IMR-90 (cell line): ENCODE data around the gene GNAT1. TPM values are rescaled to one million over a fixed set of nuclear protein-coding genes. Genes with fewer than 3 reads are reported as not detected.

ENCODE experiments used
- ATAC-seq: fragments of 200-7000 bp; cut with Tn5 transposase; 2 replicates; pipeline ENCODE4 v1.9.1; 2020; ENCODE audit warnings: low read depth, mild to moderate bottlenecking, moderate library complexity
- BruUV-seq: library from RNA; stranded (reverse); fragments of 400-500 nt; replicated peaks from 2 replicates; lab custom pipeline; 2021; lab: Mats Ljungman, UMichigan
- CTCF ChIA-PET: fragments of 300-600 bp; formaldehyde crosslinking; extraction: SDS; loops from one replicate; lab custom pipeline; 2021; ENCODE audit warnings: antibody characterized with exemption; lab: Yijun Ruan, JAX
- POLR2A ChIA-PET: fragments of 300-600 bp; sonication (Branson Sonifier 250); formaldehyde crosslinking; loops from one replicate; lab custom pipeline; 2022; ENCODE audit warnings: antibody characterized with exemption; ENCODE audit not compliant: unreplicated experiment; lab: Charles Lee
- DNase-seq: peaks from one replicate; pipeline ENCODE4 v3.0.0; 2013
- H2AFZ ChIP-seq: replicated peaks from 2 replicates; pipeline ENCODE3; 2013; ENCODE audit warnings: low read length, mild to moderate bottlenecking; ENCODE audit not compliant: poor library complexity
- H2AK5ac ChIP-seq: 2 replicates; pipeline ENCODE4 v1.6.1; 2013; ENCODE audit warnings: low read depth, low read length, inconsistent platforms
- H2AK9ac ChIP-seq: replicated peaks from 2 replicates; pipeline ENCODE3; 2013; ENCODE audit warnings: mild to moderate bottlenecking, low read depth, low read length, moderate library complexity; ENCODE audit not compliant: poor library complexity
- H2BK120ac ChIP-seq: 2 replicates; pipeline ENCODE4 v1.6.1; 2013; ENCODE audit warnings: low read depth, low read length, inconsistent platforms
- H2BK15ac ChIP-seq: 3 replicates; pipeline ENCODE4 v1.6.1; 2013; ENCODE audit warnings: low read depth, low read length, inconsistent platforms
- H2BK20ac ChIP-seq: 2 replicates; pipeline ENCODE4 v1.6.1; 2013; ENCODE audit warnings: low read depth, mild to moderate bottlenecking, inconsistent platforms, low read length, moderate library complexity
- H2BK5ac ChIP-seq: 2 replicates; pipeline ENCODE4 v1.6.1; 2013; ENCODE audit warnings: mild to moderate bottlenecking, low read depth, low read length, inconsistent platforms; ENCODE audit not compliant: poor library complexity, severe bottlenecking
- H3K14ac ChIP-seq: replicated peaks from 2 replicates; pipeline ENCODE4 v1.6.1; 2013; ENCODE audit warnings: low read depth, low read length, inconsistent platforms
- H3K18ac ChIP-seq: 2 replicates; pipeline ENCODE4 v1.6.1; 2013; ENCODE audit warnings: low read depth, low read length, control low read depth
- H3K23ac ChIP-seq: 2 replicates; pipeline ENCODE4 v1.6.1; 2013; ENCODE audit warnings: low read depth, low read length, inconsistent platforms
- H3K27ac ChIP-seq: 2 replicates; pipeline ENCODE4 v1.5.1; 2013; ENCODE audit warnings: mild to moderate bottlenecking, control low read depth, low read length; ENCODE audit not compliant: insufficient read depth
- H3K27me3 ChIP-seq: 2 replicates; pipeline ENCODE4 v1.6.1; 2013; ENCODE audit warnings: low read length; ENCODE audit not compliant: control insufficient read depth, insufficient read depth
- H3K36me3 ChIP-seq: 2 replicates; pipeline ENCODE4 v1.6.1; 2013; ENCODE audit warnings: low read length, mixed read lengths; ENCODE audit not compliant: control insufficient read depth, insufficient read depth
- H3K4ac ChIP-seq: 2 replicates; pipeline ENCODE4 v1.6.1; 2013; ENCODE audit warnings: low read depth, low read length, inconsistent platforms
- H3K4me1 ChIP-seq: 2 replicates; pipeline ENCODE4 v1.6.1; 2013; ENCODE audit warnings: low read length, mixed read lengths; ENCODE audit not compliant: control insufficient read depth, insufficient read depth
- H3K4me2 ChIP-seq: 2 replicates; pipeline ENCODE4 v1.6.1; 2013; ENCODE audit warnings: low read depth, mild to moderate bottlenecking, control low read depth, low read length, moderate library complexity
- H3K4me3 ChIP-seq: 2 replicates; pipeline ENCODE4 v1.5.1; 2013; ENCODE audit warnings: low read depth, mild to moderate bottlenecking, control low read depth, low read length, moderate library complexity; ENCODE audit not compliant: insufficient read depth
- H3K56ac ChIP-seq: 2 replicates; pipeline ENCODE4 v1.6.1; 2013; ENCODE audit warnings: low read length, inconsistent platforms; ENCODE audit not compliant: insufficient read depth; ENCODE audit errors: extremely low read depth
- H3K79me1 ChIP-seq, 2 experiments: 2 replicates each; pipeline ENCODE4 v1.6.1; 2013; ENCODE audit warnings: low read length in 2 of 2, inconsistent platforms in 1 of 2, low read depth in 1 of 2
- H3K9ac ChIP-seq: 2 replicates; pipeline ENCODE4 v1.6.1; 2013; ENCODE audit warnings: low read depth, low read length, control low read depth
- H3K9me1 ChIP-seq: 2 replicates; pipeline ENCODE4 v1.6.1; 2013; ENCODE audit warnings: low read length, inconsistent platforms; ENCODE audit not compliant: insufficient read depth
- H3K9me3 ChIP-seq: 2 replicates; pipeline ENCODE4 v1.6.1; 2013; ENCODE audit warnings: low read length; ENCODE audit not compliant: control insufficient read depth, insufficient read depth
- H4K20me1 ChIP-seq: 2 replicates; pipeline ENCODE4 v1.6.1; 2013; ENCODE audit warnings: low read length, inconsistent platforms; ENCODE audit not compliant: insufficient read depth
- H4K5ac ChIP-seq: 2 replicates; pipeline ENCODE4 v1.6.1; 2013; ENCODE audit warnings: mild to moderate bottlenecking, low read depth, low read length, control low read depth
- H4K8ac ChIP-seq, 2 experiments: 2 replicates each; pipeline ENCODE4 v1.6.1; 2013; ENCODE audit warnings: low read depth in 2 of 2, low read length in 2 of 2, control low read depth in 1 of 2, inconsistent platforms in 1 of 2
- H4K91ac ChIP-seq: 2 replicates; pipeline ENCODE4 v1.6.1; 2013; ENCODE audit warnings: low read depth, low read length, inconsistent platforms; ENCODE audit not compliant: insufficient read depth
- FOS ChIP-seq: fragments of 150-350 bp; IDR thresholded peaks from 2 replicates; pipeline ENCODE4 v1.6.1; 2016; ENCODE audit warnings: low read depth, low read length
- MAFK ChIP-seq: IDR thresholded peaks from 2 replicates; pipeline ENCODE4 v1.6.1; 2012; ENCODE audit warnings: low read depth, low read length, improper control_type of control experiment
- MAZ ChIP-seq: IDR thresholded peaks from 2 replicates; pipeline ENCODE4 v1.6.1; 2012; ENCODE audit warnings: low read depth, mild to moderate bottlenecking, low read length, improper control_type of control experiment, moderate library complexity, borderline replicate concordance
- MXI1 ChIP-seq: IDR thresholded peaks from 2 replicates; pipeline ENCODE4 v1.6.1; 2012; ENCODE audit warnings: low read depth, mild to moderate bottlenecking, low read length, moderate library complexity, borderline replicate concordance
- NFE2L2 ChIP-seq: fragments of 150-350 bp; IDR thresholded peaks from 2 replicates; pipeline ENCODE4 v1.6.1; 2016; ENCODE audit warnings: low read depth, mild to moderate bottlenecking, low read length
- RCOR1 ChIP-seq: IDR thresholded peaks from 2 replicates; pipeline ENCODE4 v1.6.1; 2012; ENCODE audit warnings: mild to moderate bottlenecking, low read length, improper control_type of control experiment; ENCODE audit not compliant: insufficient replicate concordance
- WGBS, 2 experiments: methylation state at CpG; one replicate each; pipeline versions ENCODE4 v1.1.5 to v1.1.7; 2013; ENCODE audit warnings: missing lambda C conversion rate in 2 of 2; ENCODE audit not compliant: insufficient read length in 1 of 2; ENCODE audit errors: extremely low coverage in 2 of 2; 5-methylcytosine and 5-hydroxymethylcytosine counted together
- dilution Hi-C: fragments of 300-500 bp; cut with HindIII; formaldehyde crosslinking; loops from one replicate; pipeline ENCODE4 v1.14.3; 2018; ENCODE audit warnings: low sequenced_read_pairs; ENCODE audit not compliant: unreplicated experiment
- in situ Hi-C: fragments of 300-500 bp; cut with MboI; formaldehyde crosslinking; loops from 3 replicates; pipeline ENCODE4 v1.14.3; 2019; ENCODE audit warnings: low sequenced_read_pairs, inconsistent platforms, mixed read lengths
- intact Hi-C: fragments of 100-400 bp; cut with micrococcal nuclease; formaldehyde crosslinking; loops from 2 replicates; pipeline ENCODE4 v1.10.0; 2022
- polyA plus RNA-seq, 3 experiments: library from polyadenylated mRNA; depleted of rRNA; stranded (reverse); fragments of >200 nt; gene quantifications; 2 replicates each; pipeline ENCODE4 v1.2.3, GENCODE V29; 2012; ENCODE audit warnings: low replicate concordance in 1 of 3
- total RNA-seq: library from RNA; depleted of rRNA; stranded (reverse); fragments of >200 nt; gene quantifications from 2 replicates; pipeline ENCODE4 v1.2.3, GENCODE V29; 2012
- TF ChIP-seq, protein P1 (sequence below): conservative IDR thresholded peaks from 2 replicates; pipeline ENCODE4 v1.5.1; 2012; ENCODE audit warnings: mild to moderate bottlenecking, low read depth, low read length, improper control_type of control experiment
- TF ChIP-seq, protein P2 (sequence below): fragments of 150-350 bp; IDR thresholded peaks from 2 replicates; pipeline ENCODE4 v1.6.1; 2017; ENCODE audit warnings: mild to moderate bottlenecking, antibody characterized with exemption, low read length, low read depth
- TF ChIP-seq, protein P3 (sequence below): fragments of 150-350 bp; IDR thresholded peaks from 2 replicates; pipeline ENCODE4 v1.6.1; 2016; ENCODE audit warnings: low read depth, mild to moderate bottlenecking, low read length, moderate library complexity, borderline replicate concordance

The GNAT1 gene
- total and polyA plus RNA-seq, 2 of the 4 experiments (the other 2 are of a cell fraction) = not detected

DNA sequence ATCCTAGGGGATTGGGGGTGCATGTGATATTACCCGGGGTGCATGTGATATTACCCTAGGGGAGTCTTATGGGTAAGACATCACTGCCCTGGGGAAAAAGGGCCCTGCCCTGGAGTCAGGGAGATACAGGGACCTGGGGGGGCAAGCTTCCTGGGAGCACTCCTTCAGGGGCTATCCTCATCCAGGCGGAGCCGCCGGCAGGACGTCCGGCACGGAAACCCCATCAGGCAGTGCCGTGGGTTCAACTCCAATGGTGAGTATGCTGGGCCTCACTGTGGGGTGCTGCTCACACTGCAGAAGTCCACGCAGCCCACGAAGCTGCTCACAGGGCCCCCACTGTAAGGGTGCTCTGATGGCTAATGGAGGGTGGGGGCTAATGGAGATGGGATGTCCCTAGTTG is 5.3 kb upstream of the GNAT1 start:
- no peak overlapping the region for H2AK5ac ChIP-seq
- TF ChIP-seq RCOR1 (no peak), MAFK (no peak), MAZ (no peak), NFE2L2 (no peak), FOS (no peak), MXI1 (no peak)
- TF ChIP-seq, protein P1, sequence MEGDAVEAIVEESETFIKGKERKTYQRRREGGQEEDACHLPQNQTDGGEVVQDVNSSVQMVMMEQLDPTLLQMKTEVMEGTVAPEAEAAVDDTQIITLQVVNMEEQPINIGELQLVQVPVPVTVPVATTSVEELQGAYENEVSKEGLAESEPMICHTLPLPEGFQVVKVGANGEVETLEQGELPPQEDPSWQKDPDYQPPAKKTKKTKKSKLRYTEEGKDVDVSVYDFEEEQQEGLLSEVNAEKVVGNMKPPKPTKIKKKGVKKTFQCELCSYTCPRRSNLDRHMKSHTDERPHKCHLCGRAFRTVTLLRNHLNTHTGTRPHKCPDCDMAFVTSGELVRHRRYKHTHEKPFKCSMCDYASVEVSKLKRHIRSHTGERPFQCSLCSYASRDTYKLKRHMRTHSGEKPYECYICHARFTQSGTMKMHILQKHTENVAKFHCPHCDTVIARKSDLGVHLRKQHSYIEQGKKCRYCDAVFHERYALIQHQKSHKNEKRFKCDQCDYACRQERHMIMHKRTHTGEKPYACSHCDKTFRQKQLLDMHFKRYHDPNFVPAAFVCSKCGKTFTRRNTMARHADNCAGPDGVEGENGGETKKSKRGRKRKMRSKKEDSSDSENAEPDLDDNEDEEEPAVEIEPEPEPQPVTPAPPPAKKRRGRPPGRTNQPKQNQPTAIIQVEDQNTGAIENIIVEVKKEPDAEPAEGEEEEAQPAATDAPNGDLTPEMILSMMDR = no peak
- TF ChIP-seq, protein P2, sequence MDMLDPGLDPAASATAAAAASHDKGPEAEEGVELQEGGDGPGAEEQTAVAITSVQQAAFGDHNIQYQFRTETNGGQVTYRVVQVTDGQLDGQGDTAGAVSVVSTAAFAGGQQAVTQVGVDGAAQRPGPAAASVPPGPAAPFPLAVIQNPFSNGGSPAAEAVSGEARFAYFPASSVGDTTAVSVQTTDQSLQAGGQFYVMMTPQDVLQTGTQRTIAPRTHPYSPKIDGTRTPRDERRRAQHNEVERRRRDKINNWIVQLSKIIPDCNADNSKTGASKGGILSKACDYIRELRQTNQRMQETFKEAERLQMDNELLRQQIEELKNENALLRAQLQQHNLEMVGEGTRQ = no peak
- TF ChIP-seq, protein P3, sequence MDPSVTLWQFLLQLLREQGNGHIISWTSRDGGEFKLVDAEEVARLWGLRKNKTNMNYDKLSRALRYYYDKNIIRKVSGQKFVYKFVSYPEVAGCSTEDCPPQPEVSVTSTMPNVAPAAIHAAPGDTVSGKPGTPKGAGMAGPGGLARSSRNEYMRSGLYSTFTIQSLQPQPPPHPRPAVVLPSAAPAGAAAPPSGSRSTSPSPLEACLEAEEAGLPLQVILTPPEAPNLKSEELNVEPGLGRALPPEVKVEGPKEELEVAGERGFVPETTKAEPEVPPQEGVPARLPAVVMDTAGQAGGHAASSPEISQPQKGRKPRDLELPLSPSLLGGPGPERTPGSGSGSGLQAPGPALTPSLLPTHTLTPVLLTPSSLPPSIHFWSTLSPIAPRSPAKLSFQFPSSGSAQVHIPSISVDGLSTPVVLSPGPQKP = no peak
- no peak overlapping the region for H4K91ac ChIP-seq
- ATAC-seq (no peak), DNase-seq (no peak)
- H2BK5ac ChIP-seq = no peak overlapping the region
- no peak overlapping the region for H2BK20ac ChIP-seq
- H4K5ac ChIP-seq = no peak overlapping the region
- no TSS peak for BruUV-seq
- dilution Hi-C loops = no loop called here
- intact Hi-C loops = no loop called here
- ChIA-PET CTCF (no interaction called here), POLR2A (no interaction called here)
- H3K56ac ChIP-seq = no peak overlapping the region
- H3K9ac ChIP-seq = no peak overlapping the region
- in situ Hi-C loops = no loop called here
- WGBS, 2 experiments = 79% methylated on average over 7 of the region's 10 CpGs; no CpG with 5 or more reads in 1 of the 2 experiments
- no peak overlapping the region for H2AK9ac ChIP-seq
- H3K27me3 ChIP-seq = no peaks in the 10 kb centered on the region
- H2AFZ ChIP-seq = no peak overlapping the region
- H3K79me1 ChIP-seq = no peaks in the 10 kb centered on the region
- H3K4me2 ChIP-seq = no peak overlapping the region
- H3K27ac ChIP-seq = no peak overlapping the region
- no peaks in the 10 kb centered on the region for H3K4me1 ChIP-seq
- no peak overlapping the region for H3K23ac ChIP-seq
- no peaks in the 10 kb centered on the region for H3K9me1 ChIP-seq
- no peak overlapping the region for H3K4me3 ChIP-seq
- H3K18ac ChIP-seq = no peak overlapping the region
- H2BK15ac ChIP-seq = no peak overlapping the region
- no peaks in the 10 kb centered on the region for H4K20me1 ChIP-seq
- peaks cover 34% of the 10 kb centered on the region for H3K36me3 ChIP-seq
- no peak overlapping the region for H4K8ac ChIP-seq
- H3K9me3 ChIP-seq = no peaks in the 10 kb centered on the region
- no peak overlapping the region for H2BK120ac ChIP-seq
- no peak overlapping the region for H3K4ac ChIP-seq
- H3K14ac ChIP-seq = no peak overlapping the region
